Stimulated activated effector memory CD8-positive, alpha-beta T cell treated with anti-CD3 and anti-CD28 coated beads, Interleukin-12 subunit alpha, Interleukin-12 subunit beta, amount 100 ng/mL, for 72 hours (primary cell): ENCODE results near the gene UBIAD1.
"Not testable (repeated sequence)": the region's sequence is repeated elsewhere in the genome, so short reads cannot be mapped to it uniquely, and the experiment has no call there.

ENCODE experiments used
- ATAC-seq: fragments of 150-1000 bp; cut with Tn5 transposase; 2 replicates; pipeline ENCODE4 v1.10.0; 2021
- DNase-seq, 2 donors: peaks; one replicate each; pipeline ENCODE4 v3.0.0; 2021 to 2022; ENCODE audit warnings: low spot score in 2 of 2
- H3K27ac Mint-ChIP-seq: one replicate; pipeline ENCODE4 v1.8.0; 2022; ENCODE audit warnings: mild to moderate bottlenecking, mixed read lengths
- H3K36me3 Mint-ChIP-seq: one replicate; pipeline ENCODE4 v1.8.0; 2022; ENCODE audit warnings: mild to moderate bottlenecking, mixed read lengths
- H3K4me1 Mint-ChIP-seq: one replicate; pipeline ENCODE4 v1.8.0; 2022; ENCODE audit warnings: mixed read lengths
- H3K4me3 Mint-ChIP-seq: one replicate; pipeline ENCODE4 v1.8.0; 2022; ENCODE audit warnings: mild to moderate bottlenecking, mixed read lengths
- H3K9me3 Mint-ChIP-seq: one replicate; pipeline ENCODE4 v1.8.0; 2022; ENCODE audit warnings: mixed read lengths

UBIAD1 gene

DNA sequence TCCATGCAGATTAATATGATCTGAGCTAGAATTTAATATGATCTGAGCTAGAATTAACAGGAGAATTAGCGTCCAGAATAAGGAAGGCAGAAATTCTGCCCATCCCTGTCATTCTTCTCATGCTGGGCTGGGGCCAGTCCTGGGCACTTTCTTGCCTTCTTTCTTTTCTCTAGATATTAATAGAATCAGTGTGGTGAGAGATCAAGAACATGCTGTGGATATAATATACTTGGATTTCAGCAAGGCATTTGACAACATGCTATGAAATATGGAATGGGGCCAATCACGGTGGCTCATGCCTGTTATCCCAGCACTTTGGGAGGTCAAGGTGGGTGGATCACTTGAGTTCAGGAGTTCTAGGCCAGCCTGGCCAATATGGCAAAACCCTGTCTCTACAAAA is 18.1 kb downstream of the UBIAD1 start:
- Mint-ChIP-seq H3K27ac (peak overlapping the region; percentile 63), H3K4me1 (peaks cover 29% of the 10 kb centered on the region), H3K9me3 (no peaks in the 10 kb centered on the region), H3K36me3 (peaks cover 63% of the 10 kb centered on the region), H3K4me3 (no peak overlapping the region)
- DNase-seq, result no peak
- no peak for ATAC-seq

DNA sequence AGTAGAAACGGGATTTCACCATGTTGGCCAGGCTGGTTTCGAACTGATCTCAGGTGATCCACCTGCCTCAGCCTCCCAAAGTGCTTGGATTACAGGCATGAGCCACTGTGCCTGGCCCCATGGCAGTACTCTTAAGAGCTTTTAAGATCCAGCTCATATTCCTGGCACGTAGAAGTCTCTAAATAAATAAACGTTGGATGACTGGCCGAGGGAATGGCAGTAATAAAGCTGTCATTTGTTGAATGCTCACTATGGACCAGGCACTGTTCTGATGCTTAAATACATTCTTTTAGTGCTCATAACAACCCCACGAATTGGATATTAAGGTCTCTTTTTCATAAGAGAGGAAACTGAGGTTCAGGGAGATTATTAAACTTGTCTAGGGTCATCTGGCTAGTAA is 20.9 kb downstream of the UBIAD1 start:
- Mint-ChIP-seq H3K4me1 (peaks cover 29% of the 10 kb centered on the region), H3K36me3 (peaks cover 35% of the 10 kb centered on the region)
- ATAC-seq, result no peak

DNA sequence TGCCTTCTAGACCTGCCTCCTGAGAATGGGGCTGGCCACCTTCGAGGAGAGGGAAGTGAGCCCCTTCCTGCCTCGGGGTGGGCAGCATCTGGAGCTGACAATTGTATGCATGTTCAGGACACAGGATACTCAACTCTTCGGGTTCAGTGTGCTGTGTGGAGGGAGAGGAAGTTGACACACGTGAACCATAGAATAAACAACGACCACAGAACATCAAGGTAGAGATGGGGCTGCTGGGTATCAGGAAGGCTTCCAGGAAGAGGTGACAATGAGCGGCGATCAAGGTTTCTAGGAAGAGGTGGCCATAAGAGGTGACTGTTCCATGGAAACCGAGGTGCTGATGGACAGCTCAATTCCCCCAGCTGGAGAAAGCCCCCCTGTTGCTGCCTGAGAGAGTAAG is 22.0 kb downstream of the UBIAD1 start:
- Mint-ChIP-seq H3K27ac (peak overlapping the region; percentile 76), H3K36me3 (peaks cover 24% of the 10 kb centered on the region), H3K4me3 (no peak overlapping the region), H3K9me3 (no peaks in the 10 kb centered on the region), H3K4me1 (peaks cover 24% of the 10 kb centered on the region)
- peak; percentile 13 for ATAC-seq
- no peak for DNase-seq

More for the DNA sequence above, 20.9 kb downstream of the UBIAD1 start:
- Mint-ChIP-seq H3K4me3 (no peak overlapping the region), H3K9me3 (no peaks in the 10 kb centered on the region), H3K27ac (peak overlapping the region; percentile 76)
- DNase-seq, result no peak

DNA sequence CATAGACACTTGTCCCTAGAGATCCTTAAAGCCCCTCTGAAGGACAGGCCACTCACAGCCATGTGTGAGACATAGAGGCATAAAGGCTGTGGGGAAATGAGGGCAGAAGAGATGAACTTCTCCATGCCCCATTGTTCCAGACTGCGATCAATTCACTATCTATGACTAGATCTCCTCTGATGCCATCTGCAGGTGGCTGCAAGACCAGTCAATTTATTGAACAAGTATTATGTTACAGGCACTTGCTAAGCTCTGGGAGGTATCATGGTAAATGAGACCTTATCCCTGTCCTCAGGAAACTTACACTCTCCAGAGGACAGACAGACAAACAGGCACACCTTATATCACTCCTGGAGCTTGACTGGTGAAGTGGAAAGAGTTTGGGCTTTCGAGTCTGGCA is 22.9 kb downstream of the UBIAD1 start:
- H3K36me3 Mint-ChIP-seq, result peaks cover 14% of the 10 kb centered on the region
- H3K27ac Mint-ChIP-seq, result peak overlapping the region; percentile 45
- H3K4me3 Mint-ChIP-seq, result no peak overlapping the region
- H3K4me1 Mint-ChIP-seq, result peaks cover 20% of the 10 kb centered on the region
- DNase-seq (no peak), ATAC-seq (no peak)
- H3K9me3 Mint-ChIP-seq, result no peaks in the 10 kb centered on the region

DNA sequence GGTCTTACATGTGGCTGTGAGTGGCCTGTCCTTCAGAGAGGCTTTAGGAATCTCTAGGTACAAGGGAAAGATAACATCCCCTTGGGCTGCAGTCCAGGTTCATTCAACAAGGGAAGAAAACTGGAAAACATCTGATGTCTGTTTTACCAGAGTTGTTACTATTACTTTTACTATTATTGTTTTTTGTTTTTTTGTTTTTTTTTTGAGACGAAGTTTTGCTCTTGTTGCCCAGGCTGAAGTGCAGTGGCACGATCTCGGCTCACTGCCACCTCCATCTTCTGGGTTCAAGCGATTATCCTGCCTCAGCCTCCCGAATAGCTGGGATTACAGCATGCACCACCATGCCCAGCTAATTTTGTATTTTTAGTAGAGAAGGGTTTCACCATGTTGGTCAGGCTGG is 24.8 kb downstream of the UBIAD1 start:
- peaks cover 10% of the 10 kb centered on the region for H3K4me1 Mint-ChIP-seq
- H3K27ac Mint-ChIP-seq, H3K4me3 Mint-ChIP-seq, H3K36me3 Mint-ChIP-seq, ATAC-seq, H3K9me3 Mint-ChIP-seq, DNase-seq: not testable (repeated sequence)

DNA sequence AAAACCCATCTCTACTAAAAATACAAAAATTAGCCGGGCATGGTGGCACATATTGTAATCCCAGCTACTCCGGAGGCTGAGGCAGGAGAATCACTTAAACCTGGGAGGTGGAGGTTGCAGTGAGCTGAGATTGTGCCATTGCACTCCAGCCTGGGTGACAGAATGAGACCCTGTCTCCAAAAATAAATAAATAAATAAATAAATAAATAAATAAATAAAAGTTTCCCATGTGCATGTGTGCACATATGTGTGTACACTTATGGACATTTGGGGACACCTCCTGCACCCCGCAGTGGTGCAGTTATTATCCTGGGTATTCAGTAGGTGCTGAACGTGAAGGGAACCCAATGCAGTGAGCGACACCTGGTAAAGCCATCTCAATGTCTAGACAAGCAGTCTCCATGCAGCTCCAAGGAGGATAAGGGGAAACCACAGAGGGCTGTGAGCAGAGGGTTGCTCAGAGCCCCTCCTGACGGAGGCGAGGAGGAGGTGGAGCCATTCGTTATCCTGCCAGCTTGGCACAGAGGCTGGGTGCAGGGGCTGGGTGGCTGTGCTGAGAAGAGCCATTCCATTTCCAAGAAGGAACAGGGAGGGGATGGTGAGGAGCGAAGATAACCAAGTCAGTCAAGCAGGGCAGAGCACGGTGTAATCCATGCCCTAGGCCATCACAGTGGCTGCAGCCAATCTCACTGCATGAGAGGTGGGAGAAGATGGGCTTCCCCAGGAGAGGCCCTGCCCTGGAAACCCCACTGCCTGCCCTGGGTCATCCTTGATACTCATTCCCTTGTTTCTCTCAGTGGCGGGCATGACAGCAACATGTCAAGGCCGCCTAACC is 25.6 kb downstream of the UBIAD1 start:
- Mint-ChIP-seq H3K4me3 (no peak overlapping the region), H3K27ac (peak overlapping the region; percentile 54), H3K36me3 (no peaks in the 10 kb centered on the region), H3K9me3 (no peaks in the 10 kb centered on the region), H3K4me1 (peaks cover 10% of the 10 kb centered on the region)
- no peak for ATAC-seq
- DNase-seq, result no peak

DNA sequence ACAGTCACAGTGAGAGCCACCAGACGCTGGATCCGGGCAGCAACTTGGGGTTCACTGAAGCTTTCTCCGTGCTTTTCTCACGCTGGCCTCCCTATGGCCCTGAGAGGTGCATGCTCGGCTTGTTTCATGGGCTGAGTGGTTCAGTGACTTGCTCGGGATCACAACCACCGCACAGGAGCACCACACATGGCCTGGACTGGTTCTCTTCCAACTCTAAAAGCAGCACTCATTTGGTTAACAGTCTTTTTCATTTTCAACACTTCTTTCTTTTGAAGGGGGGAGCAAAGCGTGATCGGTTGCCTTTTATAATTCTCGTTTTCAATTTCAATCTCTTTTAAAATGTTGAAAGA is 26.2 kb downstream of the UBIAD1 start:
- H3K4me3 Mint-ChIP-seq, result no peak overlapping the region
- peaks cover 10% of the 10 kb centered on the region for H3K4me1 Mint-ChIP-seq
- ATAC-seq (no peak), DNase-seq (no peak)
- H3K27ac Mint-ChIP-seq, result no peak overlapping the region
- H3K36me3 Mint-ChIP-seq, result no peaks in the 10 kb centered on the region
- H3K9me3 Mint-ChIP-seq, result no peaks in the 10 kb centered on the region

DNA sequence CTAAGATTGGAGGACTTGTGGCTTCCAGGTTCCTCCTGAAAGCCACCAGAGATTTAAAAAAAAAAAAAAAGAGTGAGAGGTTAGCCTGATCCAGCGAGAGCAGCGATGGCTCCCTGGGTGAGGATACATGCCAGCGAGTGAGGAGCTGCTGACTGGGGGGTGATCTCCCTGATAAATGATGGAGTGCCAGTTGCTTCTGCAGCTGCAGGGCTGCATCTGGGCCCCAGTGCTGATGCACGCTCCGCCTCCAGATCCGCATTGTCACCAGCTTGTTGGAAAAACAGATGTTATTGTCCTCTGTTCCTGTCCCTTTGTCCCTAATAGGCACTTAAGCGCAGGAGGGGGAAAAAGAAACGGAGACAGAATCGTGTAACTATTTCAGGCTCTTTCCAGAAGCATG is 28.6 kb downstream of the UBIAD1 start:
- H3K9me3 Mint-ChIP-seq, result no peaks in the 10 kb centered on the region
- no peaks in the 10 kb centered on the region for H3K4me1 Mint-ChIP-seq
- no peak overlapping the region for H3K4me3 Mint-ChIP-seq
- DNase-seq, result no peak
- H3K36me3 Mint-ChIP-seq, result no peaks in the 10 kb centered on the region
- no peak for ATAC-seq
- H3K27ac Mint-ChIP-seq, result no peak overlapping the region

DNA sequence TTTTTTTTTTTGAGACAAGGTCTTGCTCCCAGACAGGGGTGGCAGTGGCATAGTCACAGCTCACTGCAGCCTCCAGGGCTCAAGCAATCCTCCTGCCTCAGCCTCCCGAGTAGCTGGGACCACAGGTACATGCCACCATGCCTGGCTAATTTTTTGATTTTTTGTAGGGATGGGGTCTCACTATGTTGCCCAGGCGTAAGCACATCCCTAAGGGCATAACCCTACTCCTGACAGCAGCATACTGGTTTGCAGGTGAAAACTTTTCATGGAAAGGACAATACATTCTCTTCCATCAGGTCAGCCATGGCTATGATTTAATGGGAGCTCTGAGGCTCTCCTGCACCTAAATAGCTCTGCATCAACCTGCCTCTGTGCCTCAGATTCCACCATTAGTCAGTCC is 29.4 kb downstream of the UBIAD1 start:
- no peaks in the 10 kb centered on the region for H3K9me3 Mint-ChIP-seq
- ATAC-seq, result no peak
- H3K27ac Mint-ChIP-seq, result no peak overlapping the region
- no peaks in the 10 kb centered on the region for H3K36me3 Mint-ChIP-seq
- no peaks in the 10 kb centered on the region for H3K4me1 Mint-ChIP-seq
- no peak overlapping the region for H3K4me3 Mint-ChIP-seq
- no peak for DNase-seq

DNA sequence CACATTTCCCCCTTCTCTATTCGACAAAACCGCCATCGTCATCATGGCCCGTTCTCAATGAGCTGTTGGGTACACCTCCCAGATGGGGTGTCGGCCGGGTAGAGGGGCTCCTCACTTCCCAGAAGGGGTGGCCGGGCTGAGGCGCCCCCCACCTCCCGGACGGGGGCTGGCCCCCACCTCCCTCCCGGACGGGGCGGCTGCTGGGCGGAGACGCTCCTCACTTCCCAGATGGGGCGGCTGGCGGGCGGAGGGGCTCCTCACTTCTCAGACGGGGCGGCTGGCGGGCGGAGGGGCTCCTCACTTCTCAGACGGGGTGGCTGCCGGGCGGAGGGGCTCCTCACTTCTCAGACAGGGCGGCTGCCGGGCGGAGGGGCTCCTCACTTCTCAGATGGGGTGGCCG is 32.5 kb downstream of the UBIAD1 start:
- ATAC-seq, H3K27ac Mint-ChIP-seq, H3K4me3 Mint-ChIP-seq, H3K36me3 Mint-ChIP-seq, H3K9me3 Mint-ChIP-seq, H3K4me1 Mint-ChIP-seq, DNase-seq: not testable (repeated sequence)

DNA sequence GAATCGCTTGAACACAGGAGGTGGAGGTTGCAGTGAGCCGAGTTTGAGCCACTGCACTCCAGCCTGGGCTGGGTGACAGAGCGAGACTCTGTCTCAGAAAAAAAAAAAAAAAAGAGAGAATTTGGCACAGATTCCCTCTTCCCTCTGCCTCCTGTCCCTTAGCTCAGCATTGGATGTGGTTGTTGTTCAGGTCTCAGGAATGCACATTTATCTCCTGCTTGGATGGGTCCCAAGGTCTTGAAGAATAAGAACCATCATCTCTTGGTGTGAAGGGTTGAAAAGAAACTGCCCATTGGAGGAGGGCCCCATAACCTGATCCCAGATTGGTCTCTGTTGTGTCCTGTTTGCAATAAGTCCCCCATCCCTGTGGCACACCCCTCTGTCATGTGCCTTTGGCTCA is 34.9 kb downstream of the UBIAD1 start:
- no peaks in the 10 kb centered on the region for H3K4me1 Mint-ChIP-seq
- no peaks in the 10 kb centered on the region for H3K36me3 Mint-ChIP-seq
- H3K27ac Mint-ChIP-seq, result no peak overlapping the region
- H3K9me3 Mint-ChIP-seq, result no peaks in the 10 kb centered on the region
- H3K4me3 Mint-ChIP-seq, result no peak overlapping the region
- ATAC-seq (no peak), DNase-seq (no peak)

DNA sequence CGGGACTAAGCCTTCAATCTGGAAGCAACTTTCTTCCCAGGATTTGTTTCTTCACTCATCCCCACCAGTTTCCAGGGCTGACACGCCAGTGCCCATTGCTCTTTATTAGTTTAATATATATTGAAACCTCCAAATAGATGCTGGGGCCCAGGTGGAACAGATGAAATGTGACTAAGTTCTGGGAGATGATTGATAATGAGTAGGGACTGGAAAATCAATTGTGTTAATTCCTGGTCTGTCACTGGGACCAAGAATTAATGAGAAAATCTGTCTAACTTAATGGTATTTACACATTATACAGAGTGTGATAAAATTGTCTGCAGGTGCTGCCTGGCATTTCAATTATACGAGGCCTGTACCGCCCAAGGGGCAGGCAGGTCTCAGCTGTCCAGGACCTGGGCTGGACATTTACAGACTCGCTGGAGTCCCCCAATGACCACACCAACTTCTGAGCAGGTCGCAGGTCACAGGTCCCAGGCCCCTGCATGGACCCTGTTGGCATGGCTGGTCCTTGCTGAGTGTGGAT is 35.8 kb downstream of the UBIAD1 start:
- Mint-ChIP-seq H3K9me3 (no peaks in the 10 kb centered on the region), H3K4me1 (no peaks in the 10 kb centered on the region), H3K36me3 (no peaks in the 10 kb centered on the region), H3K27ac (no peak overlapping the region), H3K4me3 (no peak overlapping the region)
- DNase-seq, result no peak
- ATAC-seq, result no peak

DNA sequence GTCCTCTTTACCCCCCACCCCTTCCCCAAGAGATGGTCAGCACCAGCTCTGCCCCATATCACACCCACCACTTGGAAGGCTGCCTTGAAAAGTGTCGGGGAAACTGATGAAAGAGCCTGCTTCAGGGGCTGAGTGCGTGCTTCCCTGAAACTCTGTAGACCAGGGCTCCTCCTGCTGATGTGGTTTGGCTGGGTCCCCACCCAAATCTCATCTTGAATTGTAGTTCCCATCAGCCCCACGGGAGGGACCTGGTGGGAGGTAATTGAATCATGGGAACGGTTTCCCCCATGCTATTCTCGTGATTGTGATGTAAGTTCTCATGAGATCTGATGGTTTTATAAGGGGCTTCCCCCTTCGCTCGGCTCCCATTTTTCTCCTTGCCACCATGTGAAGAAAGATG is 36.4 kb downstream of the UBIAD1 start:
- no peak for DNase-seq
- H3K36me3 Mint-ChIP-seq, result no peaks in the 10 kb centered on the region
- H3K27ac Mint-ChIP-seq, result no peak overlapping the region
- H3K4me1 Mint-ChIP-seq, result no peaks in the 10 kb centered on the region
- H3K4me3 Mint-ChIP-seq, result no peak overlapping the region
- ATAC-seq, result no peak
- H3K9me3 Mint-ChIP-seq, result no peaks in the 10 kb centered on the region

DNA sequence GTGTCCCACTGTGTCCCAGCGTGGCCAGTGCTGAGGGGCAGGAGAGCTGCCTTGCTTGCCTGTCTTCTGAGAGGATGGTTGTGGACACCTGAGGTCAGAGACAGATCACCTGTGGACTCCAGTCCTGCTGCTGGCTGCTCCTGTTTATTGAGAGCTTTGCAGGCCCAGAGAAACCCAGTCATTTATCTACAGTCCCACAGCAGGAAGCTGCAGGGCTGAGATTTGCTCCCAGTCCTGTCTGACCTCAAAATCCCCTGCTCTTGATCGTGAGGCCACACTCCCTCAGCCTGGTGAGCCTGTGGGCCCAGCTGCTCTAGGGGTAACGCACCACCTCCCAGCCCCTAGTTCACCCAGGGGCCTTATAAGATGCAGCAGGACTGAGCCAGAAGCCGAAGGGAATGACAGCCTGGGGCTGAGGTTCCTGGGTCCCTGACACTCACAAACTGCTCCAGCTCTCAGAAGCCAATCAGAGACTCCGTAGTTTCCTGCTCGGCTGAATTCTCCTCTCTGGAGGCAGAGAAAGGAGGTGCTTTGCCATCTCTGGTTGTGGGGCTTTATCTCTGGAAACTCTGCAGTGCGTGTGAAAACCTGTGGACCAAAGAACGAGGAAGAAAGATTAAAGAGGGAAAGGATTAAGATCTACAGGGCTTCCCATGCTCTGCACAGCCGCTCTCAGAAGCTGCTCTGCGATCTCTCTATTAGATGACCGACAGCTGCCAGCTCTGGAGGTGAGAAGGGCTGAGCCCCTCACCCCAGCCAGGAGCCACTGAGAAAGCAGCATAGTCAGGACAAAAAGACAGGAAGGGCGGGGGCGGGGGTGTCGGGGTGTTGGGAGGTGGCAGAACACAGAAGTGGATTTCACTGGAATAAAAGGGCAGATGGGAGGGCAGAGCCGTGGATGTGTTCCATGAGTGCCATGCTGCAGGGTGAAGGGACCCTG is 39.1 kb downstream of the UBIAD1 start:
- no peaks in the 10 kb centered on the region for H3K36me3 Mint-ChIP-seq
- H3K27ac Mint-ChIP-seq, result no peak overlapping the region
- no peaks in the 10 kb centered on the region for H3K9me3 Mint-ChIP-seq
- no peak for ATAC-seq
- no peaks in the 10 kb centered on the region for H3K4me1 Mint-ChIP-seq
- H3K4me3 Mint-ChIP-seq, result no peak overlapping the region
- DNase-seq, result no peak

DNA sequence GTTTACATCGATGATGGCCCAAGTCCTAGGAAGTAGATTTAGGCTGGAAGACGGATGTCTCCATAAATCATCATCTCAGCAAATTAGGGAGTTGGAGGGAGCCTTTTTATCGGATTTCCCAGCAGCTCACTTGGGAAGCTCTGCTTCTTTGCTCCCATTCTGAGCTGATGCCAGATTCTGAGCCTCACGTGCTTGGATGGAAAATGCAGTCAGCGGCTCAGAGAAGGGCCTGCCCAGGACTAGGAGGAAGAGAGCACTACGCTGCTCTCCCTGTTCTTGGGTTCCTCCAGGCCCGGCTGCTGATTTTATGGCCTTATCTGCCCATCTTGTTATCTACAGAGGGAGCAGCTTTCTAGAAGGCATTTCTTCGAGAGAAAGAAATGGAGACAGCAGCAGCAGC is 42.0 kb downstream of the UBIAD1 start:
- DNase-seq (no peak), ATAC-seq (no peak)
- Mint-ChIP-seq H3K36me3 (no peaks in the 10 kb centered on the region), H3K4me1 (peaks cover 2% of the 10 kb centered on the region), H3K9me3 (no peaks in the 10 kb centered on the region), H3K27ac (no peak overlapping the region), H3K4me3 (no peak overlapping the region)

DNA sequence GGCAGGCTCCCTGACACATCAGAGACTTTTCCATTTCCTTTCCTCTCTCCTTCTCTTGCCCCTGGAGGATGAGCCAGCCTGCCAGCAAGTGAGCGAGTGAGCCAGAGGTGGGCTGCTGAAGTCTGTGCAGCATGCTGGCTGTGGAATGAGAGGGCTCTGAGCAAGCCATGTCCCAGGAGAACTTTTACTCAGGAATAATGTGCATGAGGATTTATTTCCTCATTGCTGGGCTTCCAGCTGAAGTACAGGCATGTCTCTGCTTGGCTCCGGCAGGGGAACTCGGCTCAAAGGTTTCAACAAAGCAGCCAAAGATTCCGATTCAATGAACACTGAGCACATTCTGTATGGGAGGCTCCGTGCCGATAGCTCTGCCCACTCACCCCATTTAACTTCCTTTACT is 43.7 kb downstream of the UBIAD1 start:
- no peak overlapping the region for H3K4me3 Mint-ChIP-seq
- no peak overlapping the region for H3K27ac Mint-ChIP-seq
- ATAC-seq (no peak), DNase-seq (no peak)
- H3K36me3 Mint-ChIP-seq, result no peaks in the 10 kb centered on the region
- no peaks in the 10 kb centered on the region for H3K9me3 Mint-ChIP-seq
- H3K4me1 Mint-ChIP-seq, result peaks cover 7% of the 10 kb centered on the region
